Esophagus squamous epithelium (tissue), 5 donors: ENCODE data around the gene AVEN. TPM values are rescaled to one million over a fixed set of nuclear protein-coding genes. Genes with fewer than 3 reads are reported as not detected.

Source experiments
- DNase-seq: peaks from one replicate; lab custom pipeline; 2025; lab: John Stamatoyannopoulos, UW
- H3K27ac ChIP-seq, 4 donors: fragments of 200-600 bp; sonication (generic); one replicate each; pipeline ENCODE4 v1.5.1; 2016 to 2019; ENCODE audit warnings: mild to moderate bottlenecking in 1 of 4
- H3K27me3 ChIP-seq, 4 donors: fragments of 200-600 bp; sonication (generic); 1 replicate in 3 of 4; 2 replicates in 1 of 4; pipeline versions ENCODE4 v1.5.1 to v1.6.0; 2017 to 2021; ENCODE audit warnings: antibody characterized with exemption in 1 of 4
- H3K36me3 ChIP-seq, 3 donors: fragments of 200-600 bp; sonication (generic); one replicate each; pipeline ENCODE4 v1.5.1; 2016 to 2019
- H3K4me1 ChIP-seq, 3 donors: fragments of 200-600 bp; sonication (generic); one replicate each; pipeline ENCODE4 v1.5.1; 2017 to 2019
- H3K4me3 ChIP-seq, 4 donors: fragments of 200-600 bp; sonication (generic); 1 replicate in 3 of 4; 2 replicates in 1 of 4; pipeline ENCODE4 v1.5.1; 2016 to 2019; ENCODE audit warnings: mild to moderate bottlenecking in 2 of 4, moderate library complexity in 1 of 4
- H3K9me3 ChIP-seq, 3 donors: fragments of 200-600 bp; sonication (generic); one replicate each; pipeline ENCODE4 v1.5.1; 2016 to 2019
- CTCF ChIP-seq, 6 experiments: fragments of 450-650 bp in 4 of 6; fragments of 200-600 bp in 2 of 6; sonication (generic) in 2 of 6; IDR thresholded peaks; one replicate each; pipeline ENCODE4 v1.5.1; 2016 to 2019; ENCODE audit warnings: antibody characterized with exemption in 6 of 6, mild to moderate bottlenecking in 4 of 6, moderate library complexity in 4 of 6
- POLR2A ChIP-seq, 4 donors: fragments of 450-650 bp; IDR thresholded peaks; one replicate each; pipeline ENCODE4 v1.6.1; 2017; ENCODE audit warnings: antibody characterized with exemption in 4 of 4, mild to moderate bottlenecking in 4 of 4, moderate library complexity in 3 of 4
- WGBS, 2 donors: methylation state at CpG; one replicate each; pipeline ENCODE4 v1.1.5; 2018; 5-methylcytosine and 5-hydroxymethylcytosine counted together
- intact Hi-C: fragments of 100-400 bp; cut with DNase I; formaldehyde crosslinking; loops from one replicate; pipeline ENCODE4 v1.15.0; 2022
- total RNA-seq, 4 donors: library from RNA; depleted of rRNA; stranded (reverse); fragments of >200 nt; gene quantifications; one replicate each; pipeline ENCODE4 v1.1.0, GENCODE V29; 2016
- donor health status: DM: yes; HTN: yes; CAD: no.

Gene AVEN
- total RNA-seq, 4 donors from 2014 or later, result 9.9 to 17.5 (median 16.5) TPM

- no peak for DNase-seq
- H3K27ac ChIP-seq, result no peak overlapping the region
- H3K27me3 ChIP-seq, result peaks cover 0 to 42% (median 0%) of the 10 kb centered on the region in 4 donors
- H3K4me3 ChIP-seq, result no peak overlapping the region
- WGBS, 2 donors, result 87 to 92% methylated on average over 3 of the region's 3 CpGs
- TF ChIP-seq POLR2A (IDR thresholded peaks at IDR 0.05), result no peak
- no peak for TF ChIP-seq CTCF (IDR thresholded peaks at IDR 0.05)
- H3K4me1 ChIP-seq, result peaks cover 0 to 5% (median 0%) of the 10 kb centered on the region in 3 donors
- intact Hi-C loops, result no loop called here
- no peaks in the 10 kb centered on the region for H3K36me3 ChIP-seq
- no peaks in the 10 kb centered on the region for H3K9me3 ChIP-seq
These were observed 198.4 kb downstream of the AVEN start for GRCh38 chr15:33840615-33841014.

GRCh38 chr15:33839540-33839939 lies 199.5 kb downstream of the AVEN start:
- intact Hi-C loops, result no loop called here
- Histone ChIP-seq H3K27ac (no peak overlapping the region), H3K27me3 (peaks cover 0 to 34% (median 0%) of the 10 kb centered on the region in 4 donors), H3K36me3 (no peaks in the 10 kb centered on the region), H3K4me1 (peaks cover 0 to 5% (median 0%) of the 10 kb centered on the region in 3 donors), H3K9me3 (no peaks in the 10 kb centered on the region), H3K4me3 (no peak overlapping the region)
- TF ChIP-seq POLR2A (IDR thresholded peaks at IDR 0.05) (no peak), CTCF (IDR thresholded peaks at IDR 0.05) (no peak)
- 48 to 74% methylated on average over 2 of the region's 2 CpGs for WGBS, 2 donors
- no peak for DNase-seq

GRCh38 chr15:33837294-33837693 lies 201.7 kb downstream of the AVEN start:
- H3K4me3 ChIP-seq, result no peak overlapping the region
- WGBS, 2 donors, result 22 to 42% methylated on average over 1 of the region's 1 CpG
- no peak for TF ChIP-seq CTCF (IDR thresholded peaks at IDR 0.05)
- no peak for TF ChIP-seq POLR2A (IDR thresholded peaks at IDR 0.05)

GRCh38 chr15:33834892-33835743 lies 203.9 kb downstream of the AVEN start:
- Histone ChIP-seq H3K4me1 (peaks cover 0 to 5% (median 0%) of the 10 kb centered on the region in 3 donors), H3K27ac (no peak overlapping the region), H3K4me3 (no peak overlapping the region), H3K27me3 (peaks cover 0 to 4% (median 0%) of the 10 kb centered on the region in 4 donors), H3K36me3 (no peaks in the 10 kb centered on the region), H3K9me3 (no peaks in the 10 kb centered on the region)
- TF ChIP-seq POLR2A (IDR thresholded peaks at IDR 0.05) (no peak), CTCF (IDR thresholded peaks at IDR 0.05) (no peak)
- 33 to 44% methylated on average over 5 to 8 of the region's 9 CpGs for WGBS, 2 donors
- no peak for DNase-seq
- intact Hi-C loops, result no loop called here

More at GRCh38 chr15:33837294-33837693, 201.7 kb downstream of the AVEN start:
- peaks cover 0 to 14% (median 0%) of the 10 kb centered on the region in 4 donors for H3K27me3 ChIP-seq
- no peak overlapping the region for H3K27ac ChIP-seq
- no peak for DNase-seq
- no peaks in the 10 kb centered on the region for H3K9me3 ChIP-seq
- H3K36me3 ChIP-seq, result no peaks in the 10 kb centered on the region
- H3K4me1 ChIP-seq, result peaks cover 0 to 5% (median 0%) of the 10 kb centered on the region in 3 donors
- intact Hi-C loops, result no loop called here

- Histone ChIP-seq H3K4me3 (no peak overlapping the region), H3K36me3 (no peaks in the 10 kb centered on the region), H3K27me3 (no peaks in the 10 kb centered on the region), H3K4me1 (no peaks in the 10 kb centered on the region), H3K27ac (no peak overlapping the region), H3K9me3 (no peaks in the 10 kb centered on the region)
- intact Hi-C loops, result no loop called here
- WGBS, 2 donors, result 83 to 95% methylated on average over 7 of the region's 7 CpGs
- TF ChIP-seq CTCF (IDR thresholded peaks at IDR 0.05), result no peak
- no peak for TF ChIP-seq POLR2A (IDR thresholded peaks at IDR 0.05)
- DNase-seq, result no peak
These were observed 207.4 kb downstream of the AVEN start for GRCh38 chr15:33831646-33832045.
